ENCODE data around the gene FAM193A.
"Not testable (repeated sequence)": the region's sequence is repeated elsewhere in the genome, so short reads cannot be mapped to it uniquely, and the experiment has no call there.

The FAM193A gene

GRCh38 chr4:2756691-2757350 is 220.4 kb downstream of the FAM193A start:
- DNase-seq, result no peak

- no peak for DNase-seq
These were observed 221.0 kb downstream of the FAM193A start for GRCh38 chr4:2757426-2757825.

GRCh38 chr4:2761035-2761923 is 224.8 kb downstream of the FAM193A start:
- DNase-seq, result no peak

DNA sequence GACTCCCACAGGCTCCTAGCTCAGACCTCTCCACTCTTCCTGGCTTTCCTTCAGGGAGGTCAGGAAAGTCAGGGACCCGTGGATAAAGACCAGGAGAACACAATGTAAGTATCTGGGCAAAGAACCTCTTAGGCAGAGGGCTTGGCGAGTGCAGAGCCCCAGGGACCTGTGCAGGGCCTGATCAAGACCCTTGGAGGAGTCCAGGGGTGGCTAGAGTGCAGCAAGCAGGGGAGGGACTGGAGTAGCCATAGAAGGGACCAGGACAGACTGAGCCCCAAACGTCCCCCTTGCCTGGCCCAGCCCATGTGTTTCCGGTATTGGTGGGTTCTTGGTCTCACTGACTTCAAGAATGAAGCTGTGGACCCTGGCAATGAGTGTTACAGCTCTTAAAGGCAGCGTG is 225.6 kb downstream of the FAM193A start:
- DNase-seq, result no peak

GRCh38 chr4:2762486-2763370 is 226.3 kb downstream of the FAM193A start:
- not testable (repeated sequence) for DNase-seq

- no peak for DNase-seq
These were observed 227.1 kb downstream of the FAM193A start for GRCh38 chr4:2763511-2763967.

DNA sequence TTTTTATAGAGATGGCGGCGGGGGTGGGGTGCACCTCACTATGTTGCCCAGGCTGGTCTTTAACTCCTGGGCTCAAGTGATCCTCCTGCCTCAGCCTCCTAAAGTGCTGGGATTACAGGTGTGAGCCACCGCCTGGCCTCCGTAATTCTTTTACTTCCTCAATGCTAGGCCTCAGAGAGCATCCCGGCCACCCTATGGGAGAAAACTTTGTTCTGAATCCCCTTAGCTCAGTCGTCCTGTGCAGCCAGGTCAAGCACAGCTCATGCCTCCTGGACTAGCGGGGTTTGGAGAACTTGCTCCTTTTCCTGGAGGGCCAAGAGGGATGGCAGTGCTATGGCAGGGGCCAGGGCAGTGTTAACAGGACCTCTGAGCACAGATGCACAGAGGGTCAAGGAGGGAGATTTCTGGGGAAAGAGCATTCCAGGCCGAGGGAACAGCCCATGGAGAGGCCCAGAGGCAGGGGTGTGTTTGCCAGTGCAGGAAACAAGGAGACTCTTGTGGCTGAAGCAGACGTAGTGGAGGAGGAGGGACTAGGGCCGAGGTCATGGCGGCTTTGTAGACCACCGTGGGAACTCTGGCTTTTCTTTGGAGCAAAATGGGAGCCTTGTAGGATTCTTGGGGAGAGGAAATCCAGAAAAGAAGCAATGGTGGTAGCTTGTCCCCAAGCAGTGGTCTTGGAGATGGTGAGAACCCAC is 229.5 kb downstream of the FAM193A start:
- DNase-seq, result no peak

- no peak for DNase-seq
These were observed 230.7 kb downstream of the FAM193A start for GRCh38 chr4:2767046-2767704.

DNA sequence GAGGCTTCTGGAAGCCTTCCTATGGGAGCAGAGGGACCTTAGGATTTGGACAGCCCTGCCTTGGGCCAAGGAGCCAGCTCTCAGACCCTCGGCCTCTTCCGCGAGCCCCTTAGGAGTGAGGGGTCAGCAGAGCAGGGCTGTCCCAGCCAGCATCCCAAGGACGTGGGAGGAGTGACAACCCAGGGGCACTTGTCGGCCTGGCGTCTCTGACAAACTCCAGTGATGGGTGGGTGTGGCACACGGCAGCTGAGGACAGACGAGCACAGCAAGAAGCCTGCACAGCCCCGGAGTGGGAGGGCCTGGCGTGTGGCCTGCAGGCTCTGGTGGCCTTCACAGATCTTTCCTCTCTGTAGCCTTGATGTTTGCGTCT is 231.2 kb downstream of the FAM193A start:
- no peak for DNase-seq

- DNase-seq, result no peak
These were observed 231.7 kb downstream of the FAM193A start for GRCh38 chr4:2768124-2768523.

- DNase-seq, result no peak
These were observed 232.5 kb downstream of the FAM193A start for GRCh38 chr4:2768921-2769336.

DNA sequence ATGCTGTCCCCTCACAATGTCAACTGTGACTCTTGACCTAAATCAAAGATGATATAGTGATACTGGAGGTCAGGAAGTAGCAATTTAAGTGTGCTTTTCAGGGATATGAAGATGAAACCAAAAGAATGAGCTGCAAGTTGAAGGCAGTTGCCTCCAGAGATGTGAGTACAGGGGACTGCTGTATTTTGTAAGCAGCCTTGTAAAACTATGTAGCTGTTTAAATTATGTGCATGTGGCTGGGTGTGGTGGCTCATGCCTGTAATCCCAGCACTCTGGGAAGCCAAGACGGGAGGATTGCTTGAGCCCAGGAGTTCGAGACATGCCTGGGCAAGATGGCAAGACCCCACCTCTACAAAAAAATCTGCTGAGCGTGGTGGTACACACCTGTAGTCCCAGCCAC is 234.8 kb downstream of the FAM193A start:
- no peak for DNase-seq

- not testable (repeated sequence) for DNase-seq
These were observed 244.2 kb downstream of the FAM193A start for GRCh38 chr4:2780643-2781042.

- no peak for DNase-seq
These were observed 245.5 kb downstream of the FAM193A start for GRCh38 chr4:2781911-2782310.

All from NCI-H748 treated with DMSO at 0.1 percent for 48 hours (cell line).